Measurements from ENCODE around the gene PIGH.

Gene PIGH

GRCh38 chr14:67574806-67575205, 25.3 kb downstream of the PIGH start:
- DNase-seq (ENCODE audit: low spot score) = no peak

GRCh38 chr14:67574156-67574555, 25.9 kb downstream of the PIGH start:
- DNase-seq (ENCODE audit: low spot score) = no peak

GRCh38 chr14:67573228-67574010, 26.6 kb downstream of the PIGH start:
- no peak for DNase-seq (ENCODE audit: low spot score)

- DNase-seq (ENCODE audit: low spot score) = no peak
Observed at GRCh38 chr14:67572608-67573007, 27.5 kb downstream of the PIGH start.

GRCh38 chr14:67571991-67572323, 28.1 kb downstream of the PIGH start:
- no peak for DNase-seq (ENCODE audit: low spot score)

GRCh38 chr14:67571275-67571990, 28.6 kb downstream of the PIGH start:
- DNase-seq (ENCODE audit: low spot score) = peak; percentile 74

- DNase-seq (ENCODE audit: low spot score) = no peak
Observed at GRCh38 chr14:67570453-67570852, 29.6 kb downstream of the PIGH start.

GRCh38 chr14:67569651-67570290, 30.3 kb downstream of the PIGH start:
- no peak for DNase-seq (ENCODE audit: low spot score)

GRCh38 chr14:67569011-67569650, 30.9 kb downstream of the PIGH start:
- no peak for DNase-seq (ENCODE audit: low spot score)

GRCh38 chr14:67567654-67568053, 32.4 kb downstream of the PIGH start:
- no peak for DNase-seq (ENCODE audit: low spot score)

- no peak for DNase-seq (ENCODE audit: low spot score)
Observed at GRCh38 chr14:67566908-67567307, 33.2 kb downstream of the PIGH start.

GRCh38 chr14:67564236-67564635, 35.8 kb downstream of the PIGH start:
- no peak for DNase-seq (ENCODE audit: low spot score)

GRCh38 chr14:67562776-67563150, 37.3 kb downstream of the PIGH start:
- DNase-seq (ENCODE audit: low spot score) = no peak

GRCh38 chr14:67562025-67562775, 37.9 kb downstream of the PIGH start:
- DNase-seq (ENCODE audit: low spot score) = no peak

GRCh38 chr14:67559639-67560038, 40.4 kb downstream of the PIGH start:
- no peak for DNase-seq (ENCODE audit: low spot score)

- no peak for DNase-seq (ENCODE audit: low spot score)
Observed at GRCh38 chr14:67557656-67558055, 42.4 kb downstream of the PIGH start.

GRCh38 chr14:67557118-67557517, 43.0 kb downstream of the PIGH start:
- no peak for DNase-seq (ENCODE audit: low spot score)

GRCh38 chr14:67556671-67557070, 43.4 kb downstream of the PIGH start:
- DNase-seq (ENCODE audit: low spot score) = no peak

GRCh38 chr14:67555518-67556090, 44.5 kb downstream of the PIGH start:
- no peak for DNase-seq (ENCODE audit: low spot score)

- DNase-seq (ENCODE audit: low spot score) = no peak
Observed at GRCh38 chr14:67554341-67554740, 45.7 kb downstream of the PIGH start.

GRCh38 chr14:67553547-67553946, 46.5 kb downstream of the PIGH start:
- DNase-seq (ENCODE audit: low spot score) = no peak

- no peak for DNase-seq (ENCODE audit: low spot score)
Observed at GRCh38 chr14:67551940-67552339, 48.1 kb downstream of the PIGH start.

Measured in CD4-positive, alpha-beta T cell treated with Interleukin-2 at 100 ng/mL for 4 hours (primary cell).